Right lobe of liver (tissue), 4 donors: ENCODE results near the gene CACNB4.

Source experiments
- POLR2A ChIP-seq: fragments of 450-650 bp; IDR thresholded peaks from one replicate; pipeline ENCODE4 v1.6.1; 2017; ENCODE audit warnings: antibody characterized with exemption, mild to moderate bottlenecking
- TF ChIP-seq, protein P1 (sequence below), 4 donors: fragments of 200-600 bp in 3 of 4; fragments of 450-650 bp in 1 of 4; IDR thresholded peaks; one replicate each; pipeline versions ENCODE4 v1.5.1 to v1.8.0; 2016 to 2022; ENCODE audit warnings: antibody characterized with exemption in 4 of 4, mild to moderate bottlenecking in 2 of 4
- donor health status: DM: no; HTN: no; CAD: no.
- donor health status: DM: no; HTN: no; CAD: no.
- donor health status: DM: no; HTN: yes; CAD: no.

DNA sequence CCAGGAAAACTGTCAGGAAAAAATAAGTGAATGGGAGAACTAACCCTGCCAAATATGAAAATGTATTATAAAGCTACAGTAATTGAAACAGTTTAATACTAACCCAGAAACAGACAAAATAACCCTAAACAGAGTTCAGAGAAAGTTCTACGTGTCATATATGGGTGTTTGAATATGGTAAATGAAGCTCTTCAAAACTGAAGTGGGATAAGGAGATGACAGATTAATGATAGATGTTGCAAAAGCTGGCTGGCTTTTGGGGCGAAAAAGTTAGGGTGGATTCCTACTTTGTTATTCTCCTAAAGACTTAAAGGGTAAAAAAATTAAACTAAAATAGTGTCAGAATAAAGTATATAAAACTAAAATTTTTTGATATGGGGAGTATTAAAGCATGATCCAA, 168.8 kb downstream of the CACNB4 start:
- TF ChIP-seq, protein P1, sequence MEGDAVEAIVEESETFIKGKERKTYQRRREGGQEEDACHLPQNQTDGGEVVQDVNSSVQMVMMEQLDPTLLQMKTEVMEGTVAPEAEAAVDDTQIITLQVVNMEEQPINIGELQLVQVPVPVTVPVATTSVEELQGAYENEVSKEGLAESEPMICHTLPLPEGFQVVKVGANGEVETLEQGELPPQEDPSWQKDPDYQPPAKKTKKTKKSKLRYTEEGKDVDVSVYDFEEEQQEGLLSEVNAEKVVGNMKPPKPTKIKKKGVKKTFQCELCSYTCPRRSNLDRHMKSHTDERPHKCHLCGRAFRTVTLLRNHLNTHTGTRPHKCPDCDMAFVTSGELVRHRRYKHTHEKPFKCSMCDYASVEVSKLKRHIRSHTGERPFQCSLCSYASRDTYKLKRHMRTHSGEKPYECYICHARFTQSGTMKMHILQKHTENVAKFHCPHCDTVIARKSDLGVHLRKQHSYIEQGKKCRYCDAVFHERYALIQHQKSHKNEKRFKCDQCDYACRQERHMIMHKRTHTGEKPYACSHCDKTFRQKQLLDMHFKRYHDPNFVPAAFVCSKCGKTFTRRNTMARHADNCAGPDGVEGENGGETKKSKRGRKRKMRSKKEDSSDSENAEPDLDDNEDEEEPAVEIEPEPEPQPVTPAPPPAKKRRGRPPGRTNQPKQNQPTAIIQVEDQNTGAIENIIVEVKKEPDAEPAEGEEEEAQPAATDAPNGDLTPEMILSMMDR (IDR thresholded peaks at IDR 0.05): no peak
- no peak for TF ChIP-seq POLR2A
